HepG2 (cell line): Measurements from ENCODE around the gene LMAN1L. TPM values are rescaled to one million over a fixed set of nuclear protein-coding genes. Genes with fewer than 3 reads are reported as not detected.

ENCODE experiments used
- BCL3 ChIP-seq: sonication (generic); formaldehyde crosslinking; IDR thresholded peaks from 2 replicates; pipeline ENCODE4 v1.5.1; 2020; ENCODE audit warnings: mild to moderate bottlenecking, missing genetic modification reagents, moderate library complexity
- DNMT3B ChIP-seq: conservative IDR thresholded peaks from 2 replicates; pipeline ENCODE4 v1.6.1; 2016; ENCODE audit warnings: missing biosample characterization, control low read depth
- MTERF4 ChIP-seq: sonication (generic); formaldehyde crosslinking; IDR thresholded peaks from 2 replicates; pipeline ENCODE4 v1.8.0; 2023; ENCODE audit warnings: mild to moderate bottlenecking, missing genetic modification reagents
- MXI1 ChIP-seq: IDR thresholded peaks from 3 replicates; pipeline ENCODE4 v1.6.1; 2012; ENCODE audit warnings: low read depth, low read length, inconsistent platforms, borderline replicate concordance
- NFKBIZ ChIP-seq: IDR thresholded peaks from 2 replicates; pipeline ENCODE4 v1.6.1; 2018; ENCODE audit warnings: missing genetic modification reagents, missing compliant biosample characterization
- RERE ChIP-seq: IDR thresholded peaks from 2 replicates; pipeline ENCODE4 v1.6.1; 2016; ENCODE audit warnings: low read depth, missing genetic modification reagents, missing compliant biosample characterization
- ZNF136 ChIP-seq: sonication (generic); formaldehyde crosslinking; IDR thresholded peaks from 2 replicates; pipeline ENCODE4 v1.8.1; 2022; ENCODE audit warnings: low read depth, mild to moderate bottlenecking, moderate library complexity, missing genetic modification reagents
- ZNF670 ChIP-seq: sonication (generic); formaldehyde crosslinking; IDR thresholded peaks from 2 replicates; pipeline ENCODE4 v1.8.0; 2022; ENCODE audit warnings: mild to moderate bottlenecking, missing genetic modification reagents, borderline replicate concordance
- polyA plus RNA-seq, 8 experiments: library from polyadenylated mRNA; depleted of rRNA in 3 of 8; stranded (reverse) in 7 of 8; unstranded in 1 of 8; fragments of >200 nt; fragmentation: Illumina TruSeq in 4 of 8; extraction: Trizol in 4 of 8; gene quantifications; 2 replicates each; pipeline versions ENCODE4 v1.2.1 to v1.2.3, GENCODE V29; 2011 to 2016; ENCODE audit warnings: low read depth in 4 of 8, missing spikeins in 1 of 8, mixed read lengths in 1 of 8; ENCODE audit not compliant: insufficient read depth in 1 of 8
- total RNA-seq, 5 experiments: library from RNA; depleted of rRNA; stranded (reverse); fragments of >200 nt; fragmentation: Illumina TruSeq; extraction: Trizol; gene quantifications; 2 replicates each; pipeline ENCODE4 v1.2.3, GENCODE V29; 2016; ENCODE audit warnings: low read depth in 1 of 5
- TF ChIP-seq, protein P1 (sequence below): sonication (generic); formaldehyde crosslinking; IDR thresholded peaks from 2 replicates; pipeline ENCODE4 v1.9.0; 2021; ENCODE audit warnings: missing genetic modification reagents, borderline replicate concordance
- TF ChIP-seq, protein P2 (sequence below): sonication (generic); formaldehyde crosslinking; IDR thresholded peaks from 2 replicates; pipeline ENCODE4 v1.4.0; 2020; ENCODE audit warnings: missing genetic modification reagents
- TF ChIP-seq, protein P3 (sequence below): sonication (generic); formaldehyde crosslinking; IDR thresholded peaks from 2 replicates; pipeline ENCODE4 v1.8.1; 2023; ENCODE audit warnings: mild to moderate bottlenecking, moderate library complexity, missing genetic modification reagents
- TF ChIP-seq, protein P4 (sequence below): sonication (generic); formaldehyde crosslinking; IDR thresholded peaks from 2 replicates; pipeline ENCODE4 v1.4.0; 2020; ENCODE audit warnings: missing genetic modification reagents

The LMAN1L gene
- total and polyA plus RNA-seq, 2 of the 13 experiments (the other 11 are each of a cell fraction or from before 2014, with no cell fraction given), result not detected

DNA sequence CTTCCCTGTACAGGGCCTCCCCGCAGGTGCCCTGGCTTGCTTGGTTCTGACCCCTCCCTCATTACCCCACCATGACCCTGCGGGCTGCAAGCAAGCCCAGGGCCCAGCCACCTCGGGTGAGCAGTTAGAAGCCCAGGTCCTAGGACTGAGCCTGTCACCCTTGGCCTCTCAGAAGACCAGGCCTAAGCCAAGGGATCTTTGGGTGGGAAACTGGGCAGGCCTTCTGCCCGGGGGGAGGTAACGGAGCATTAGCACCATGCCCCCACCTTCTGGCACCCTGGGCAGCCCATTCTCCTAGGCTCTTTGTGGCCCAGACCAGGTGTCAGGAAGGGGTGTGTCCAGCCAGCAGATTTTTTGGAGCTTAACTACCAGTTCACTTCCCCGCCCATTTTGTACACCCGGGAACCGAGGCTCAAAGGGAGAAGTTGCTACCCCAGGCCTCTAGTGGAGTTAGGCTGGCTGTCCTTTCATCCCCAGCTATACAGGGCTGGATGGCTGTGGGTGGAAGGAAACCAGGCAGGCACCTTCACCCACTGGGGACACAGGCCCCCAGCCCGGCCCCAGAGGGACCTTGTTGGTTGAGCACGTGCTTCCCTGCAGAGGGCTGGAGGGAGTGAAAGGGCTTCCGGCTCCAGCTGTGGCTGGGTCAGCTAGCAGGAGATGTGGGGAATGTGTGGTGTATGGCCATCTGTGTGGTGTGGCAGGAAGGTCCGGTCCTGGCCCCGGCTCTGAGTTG, 29.4 kb upstream of the LMAN1L start (continued):
- TF ChIP-seq MTERF4 (peak; percentile 74; the same call in 1 of the 2 replicates), BCL3 (peak; percentile 8; the same call in 1 of the 2 replicates), DNMT3B (CRISPR knock-in tag) (no peak), MXI1 (0 out of 3 replicates have a peak, but pooled peaks have one; percentile 46), ZNF136 (no peak), NFKBIZ (CRISPR knock-in tag) (no peak), RERE (CRISPR knock-in tag) (no peak), ZNF670 (no peak)
- TF ChIP-seq, protein P1, sequence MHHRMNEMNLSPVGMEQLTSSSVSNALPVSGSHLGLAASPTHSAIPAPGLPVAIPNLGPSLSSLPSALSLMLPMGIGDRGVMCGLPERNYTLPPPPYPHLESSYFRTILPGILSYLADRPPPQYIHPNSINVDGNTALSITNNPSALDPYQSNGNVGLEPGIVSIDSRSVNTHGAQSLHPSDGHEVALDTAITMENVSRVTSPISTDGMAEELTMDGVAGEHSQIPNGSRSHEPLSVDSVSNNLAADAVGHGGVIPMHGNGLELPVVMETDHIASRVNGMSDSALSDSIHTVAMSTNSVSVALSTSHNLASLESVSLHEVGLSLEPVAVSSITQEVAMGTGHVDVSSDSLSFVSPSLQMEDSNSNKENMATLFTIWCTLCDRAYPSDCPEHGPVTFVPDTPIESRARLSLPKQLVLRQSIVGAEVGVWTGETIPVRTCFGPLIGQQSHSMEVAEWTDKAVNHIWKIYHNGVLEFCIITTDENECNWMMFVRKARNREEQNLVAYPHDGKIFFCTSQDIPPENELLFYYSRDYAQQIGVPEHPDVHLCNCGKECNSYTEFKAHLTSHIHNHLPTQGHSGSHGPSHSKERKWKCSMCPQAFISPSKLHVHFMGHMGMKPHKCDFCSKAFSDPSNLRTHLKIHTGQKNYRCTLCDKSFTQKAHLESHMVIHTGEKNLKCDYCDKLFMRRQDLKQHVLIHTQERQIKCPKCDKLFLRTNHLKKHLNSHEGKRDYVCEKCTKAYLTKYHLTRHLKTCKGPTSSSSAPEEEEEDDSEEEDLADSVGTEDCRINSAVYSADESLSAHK (CRISPR knock-in tag), result no peak
- TF ChIP-seq, protein P2, sequence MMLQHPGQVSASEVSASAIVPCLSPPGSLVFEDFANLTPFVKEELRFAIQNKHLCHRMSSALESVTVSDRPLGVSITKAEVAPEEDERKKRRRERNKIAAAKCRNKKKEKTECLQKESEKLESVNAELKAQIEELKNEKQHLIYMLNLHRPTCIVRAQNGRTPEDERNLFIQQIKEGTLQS, result no peak
- TF ChIP-seq, protein P3, sequence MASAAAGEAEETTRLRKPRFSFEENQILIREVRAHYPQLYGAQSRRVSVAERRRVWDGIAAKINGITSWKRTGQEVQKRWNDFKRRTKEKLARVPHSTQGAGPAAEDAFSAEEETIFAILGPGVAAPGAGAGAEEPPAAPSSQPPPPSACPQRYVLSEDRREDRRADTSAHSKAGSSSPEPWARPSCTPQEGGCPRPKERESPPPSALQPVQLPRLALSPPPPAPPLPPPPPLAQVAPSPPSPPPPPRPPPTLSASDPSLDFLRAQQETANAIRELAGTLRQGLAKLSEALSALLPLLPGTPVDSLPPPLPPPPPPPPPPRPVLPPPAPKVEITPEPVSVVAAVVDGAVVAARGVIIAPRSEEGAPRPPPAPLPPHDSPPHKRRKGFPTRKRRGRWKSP (CRISPR knock-in tag), result peak; percentile 66; the same call in 1 of the 2 replicates
- TF ChIP-seq, protein P4, sequence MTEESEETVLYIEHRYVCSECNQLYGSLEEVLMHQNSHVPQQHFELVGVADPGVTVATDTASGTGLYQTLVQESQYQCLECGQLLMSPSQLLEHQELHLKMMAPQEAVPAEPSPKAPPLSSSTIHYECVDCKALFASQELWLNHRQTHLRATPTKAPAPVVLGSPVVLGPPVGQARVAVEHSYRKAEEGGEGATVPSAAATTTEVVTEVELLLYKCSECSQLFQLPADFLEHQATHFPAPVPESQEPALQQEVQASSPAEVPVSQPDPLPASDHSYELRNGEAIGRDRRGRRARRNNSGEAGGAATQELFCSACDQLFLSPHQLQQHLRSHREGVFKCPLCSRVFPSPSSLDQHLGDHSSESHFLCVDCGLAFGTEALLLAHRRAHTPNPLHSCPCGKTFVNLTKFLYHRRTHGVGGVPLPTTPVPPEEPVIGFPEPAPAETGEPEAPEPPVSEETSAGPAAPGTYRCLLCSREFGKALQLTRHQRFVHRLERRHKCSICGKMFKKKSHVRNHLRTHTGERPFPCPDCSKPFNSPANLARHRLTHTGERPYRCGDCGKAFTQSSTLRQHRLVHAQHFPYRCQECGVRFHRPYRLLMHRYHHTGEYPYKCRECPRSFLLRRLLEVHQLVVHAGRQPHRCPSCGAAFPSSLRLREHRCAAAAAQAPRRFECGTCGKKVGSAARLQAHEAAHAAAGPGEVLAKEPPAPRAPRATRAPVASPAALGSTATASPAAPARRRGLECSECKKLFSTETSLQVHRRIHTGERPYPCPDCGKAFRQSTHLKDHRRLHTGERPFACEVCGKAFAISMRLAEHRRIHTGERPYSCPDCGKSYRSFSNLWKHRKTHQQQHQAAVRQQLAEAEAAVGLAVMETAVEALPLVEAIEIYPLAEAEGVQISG, result peak; percentile 35; the same call in 1 of the 2 replicates
